A549 (cell line): ENCODE data around the gene MRPS30.

Experiments used
- JUN ChIP-seq, 2 experiments: fragments of >200 bp; sonication (Bioruptor Twin); formaldehyde crosslinking; IDR thresholded peaks; 2 replicates in 1 of 2; 3 replicates in 1 of 2; pipeline ENCODE4 v1.6.1; 2016 to 2017
- MAX ChIP-seq: IDR thresholded peaks from 2 replicates; pipeline ENCODE4 v1.6.1; 2012
- POLR2A ChIP-seq: IDR thresholded peaks from 2 replicates; pipeline ENCODE4 v1.6.1; 2012; ENCODE audit warnings: mild to moderate bottlenecking, low read length
- RAD21 ChIP-seq, 2 experiments: fragments of >200 bp in 1 of 2; sonication (Bioruptor Twin) in 1 of 2; formaldehyde crosslinking in 1 of 2; IDR thresholded peaks in 1 of 2; conservative IDR thresholded peaks in 1 of 2; 2 replicates in 1 of 2; 3 replicates in 1 of 2; pipeline ENCODE4 v1.6.1; 2012 to 2018; ENCODE audit warnings: inconsistent platforms in 1 of 2
- TF ChIP-seq, protein P1 (sequence below): fragments of 200-600 bp; sonication (generic); IDR thresholded peaks from 2 replicates; pipeline ENCODE4 v1.6.1; 2016; ENCODE audit warnings: antibody characterized with exemption, mild to moderate bottlenecking, moderate library complexity

DNA sequence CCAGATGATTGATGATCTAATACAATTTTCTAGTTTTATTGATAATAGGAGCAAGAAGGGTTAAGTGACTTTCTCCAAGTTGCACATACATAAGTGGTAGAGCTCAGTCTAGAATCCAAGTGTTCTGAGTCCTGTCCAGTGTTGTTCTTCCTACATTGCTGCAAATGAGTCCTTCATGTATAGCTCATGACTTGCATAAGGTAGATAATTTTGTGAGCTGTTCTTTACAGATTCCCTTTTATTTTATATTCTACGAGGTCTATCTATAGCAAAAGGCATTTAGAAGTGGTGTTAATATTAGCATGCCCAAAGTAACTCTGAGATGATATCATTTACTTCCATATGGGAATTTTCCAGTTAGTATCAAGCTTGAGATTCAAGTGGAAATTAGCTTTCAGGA, 20.0 kb downstream of the MRPS30 start:
- TF ChIP-seq POLR2A (no peak), RAD21 (conservative IDR thresholded peaks at IDR 0.05 in 1 of 2, IDR thresholded peaks at IDR 0.05 in 1 of 2) (no peak), JUN (IDR thresholded peaks at IDR 0.05) (no peak), MAX (no peak)
- TF ChIP-seq, protein P1, sequence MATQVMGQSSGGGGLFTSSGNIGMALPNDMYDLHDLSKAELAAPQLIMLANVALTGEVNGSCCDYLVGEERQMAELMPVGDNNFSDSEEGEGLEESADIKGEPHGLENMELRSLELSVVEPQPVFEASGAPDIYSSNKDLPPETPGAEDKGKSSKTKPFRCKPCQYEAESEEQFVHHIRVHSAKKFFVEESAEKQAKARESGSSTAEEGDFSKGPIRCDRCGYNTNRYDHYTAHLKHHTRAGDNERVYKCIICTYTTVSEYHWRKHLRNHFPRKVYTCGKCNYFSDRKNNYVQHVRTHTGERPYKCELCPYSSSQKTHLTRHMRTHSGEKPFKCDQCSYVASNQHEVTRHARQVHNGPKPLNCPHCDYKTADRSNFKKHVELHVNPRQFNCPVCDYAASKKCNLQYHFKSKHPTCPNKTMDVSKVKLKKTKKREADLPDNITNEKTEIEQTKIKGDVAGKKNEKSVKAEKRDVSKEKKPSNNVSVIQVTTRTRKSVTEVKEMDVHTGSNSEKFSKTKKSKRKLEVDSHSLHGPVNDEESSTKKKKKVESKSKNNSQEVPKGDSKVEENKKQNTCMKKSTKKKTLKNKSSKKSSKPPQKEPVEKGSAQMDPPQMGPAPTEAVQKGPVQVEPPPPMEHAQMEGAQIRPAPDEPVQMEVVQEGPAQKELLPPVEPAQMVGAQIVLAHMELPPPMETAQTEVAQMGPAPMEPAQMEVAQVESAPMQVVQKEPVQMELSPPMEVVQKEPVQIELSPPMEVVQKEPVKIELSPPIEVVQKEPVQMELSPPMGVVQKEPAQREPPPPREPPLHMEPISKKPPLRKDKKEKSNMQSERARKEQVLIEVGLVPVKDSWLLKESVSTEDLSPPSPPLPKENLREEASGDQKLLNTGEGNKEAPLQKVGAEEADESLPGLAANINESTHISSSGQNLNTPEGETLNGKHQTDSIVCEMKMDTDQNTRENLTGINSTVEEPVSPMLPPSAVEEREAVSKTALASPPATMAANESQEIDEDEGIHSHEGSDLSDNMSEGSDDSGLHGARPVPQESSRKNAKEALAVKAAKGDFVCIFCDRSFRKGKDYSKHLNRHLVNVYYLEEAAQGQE, result no peak
